SK-N-SH (cell line): ENCODE results near the gene MFAP3. TPM values are rescaled to one million over a fixed set of nuclear protein-coding genes. Genes with fewer than 3 reads are reported as not detected.

Experiments
- CTCF ChIA-PET: fragments of 300-600, 350-600 bp; formaldehyde crosslinking; extraction: SDS; loops from one replicate; lab custom pipeline; 2021; lab: Yijun Ruan, JAX
- POLR2A ChIA-PET: fragments of 350-600 bp; sonication (Branson Sonifier 250); formaldehyde crosslinking; extraction: SDS; loops from one replicate; lab custom pipeline; 2020; ENCODE audit warnings: antibody characterized with exemption, inconsistent platforms; lab: Yijun Ruan, JAX
- DNase-seq: peaks from one replicate; pipeline ENCODE4 v3.0.0; 2012
- H2AFZ ChIP-seq: fragments of 200-600 bp; sonication (generic); 2 replicates; pipeline ENCODE4 v1.8.1; 2016; ENCODE audit warnings: antibody characterized with exemption, mild to moderate bottlenecking, low read depth
- H3F3A ChIP-seq: fragments of 200-600 bp; sonication (generic); replicated peaks from 2 replicates; pipeline ENCODE3; 2016; ENCODE audit warnings: antibody characterized with exemption, mild to moderate bottlenecking; ENCODE audit not compliant: insufficient read depth
- H3K27ac ChIP-seq, 2 experiments: fragments of 200-500 bp in 1 of 2; fragments of 200-600 bp in 1 of 2; sonication (Bioruptor generic) in 1 of 2; sonication (generic), shearing (Covaris generic) in 1 of 2; 2 replicates each; pipeline versions ENCODE4 v1.5.1 to v1.6.1; 2014 to 2016; ENCODE audit warnings: low read depth in 2 of 2, inconsistent platforms in 1 of 2, low read length in 1 of 2, mild to moderate bottlenecking in 1 of 2, mixed read lengths in 1 of 2
- H3K27me3 ChIP-seq: fragments of 200-600 bp; sonication (generic), shearing (Covaris generic); 2 replicates; pipeline ENCODE4 v1.6.1; 2016; ENCODE audit warnings: mixed run types; ENCODE audit not compliant: insufficient read depth
- H3K36me3 ChIP-seq, 2 experiments: fragments of 200-500 bp in 1 of 2; fragments of 200-600 bp in 1 of 2; sonication (Bioruptor generic) in 1 of 2; sonication (generic) in 1 of 2; replicated peaks in 1 of 2; 2 replicates each; pipeline versions ENCODE3 to v1.5.1; 2014 to 2016; ENCODE audit warnings: low read length in 1 of 2, mild to moderate bottlenecking in 1 of 2; ENCODE audit not compliant: insufficient read depth in 2 of 2, control insufficient read depth in 1 of 2
- H3K4me1 ChIP-seq, 2 experiments: fragments of 200-500 bp in 1 of 2; fragments of 200-600 bp in 1 of 2; sonication (Bioruptor generic) in 1 of 2; sonication (generic), shearing (Covaris generic) in 1 of 2; 2 replicates each; pipeline versions ENCODE4 v1.5.1 to v1.6.1; 2014 to 2016; ENCODE audit warnings: low read depth in 1 of 2, low read length in 1 of 2, mixed run types in 1 of 2; ENCODE audit not compliant: insufficient read depth in 2 of 2, control insufficient read depth in 1 of 2
- H3K4me2 ChIP-seq: fragments of 200-600 bp; sonication (generic), shearing (Covaris generic); 2 replicates; pipeline ENCODE4 v1.6.1; 2017; ENCODE audit warnings: mixed run types
- H3K4me3 ChIP-seq, 2 experiments: fragments of 200-500 bp in 1 of 2; fragments of 200-600 bp in 1 of 2; sonication (Bioruptor generic) in 1 of 2; sonication (generic), shearing (Covaris generic) in 1 of 2; 2 replicates each; pipeline versions ENCODE4 v1.5.1 to v1.8.1; 2014 to 2016; ENCODE audit warnings: low read depth in 2 of 2, inconsistent platforms in 1 of 2, low read length in 1 of 2, mild to moderate bottlenecking in 1 of 2, mixed read lengths in 1 of 2, moderate library complexity in 1 of 2
- H3K79me2 ChIP-seq: fragments of 200-600 bp; sonication (generic); 2 replicates; pipeline ENCODE4 v1.8.1; 2017; ENCODE audit warnings: mild to moderate bottlenecking; ENCODE audit not compliant: insufficient read depth
- H3K9ac ChIP-seq: fragments of 200-600 bp; sonication (generic); 2 replicates; pipeline ENCODE4 v1.6.1; 2017; ENCODE audit warnings: mixed run types
- H3K9me2 ChIP-seq: fragments of 200-600 bp; sonication (generic); 2 replicates; pipeline ENCODE4 v1.6.1; 2017; ENCODE audit warnings: mixed run types
- H3K9me3 ChIP-seq: fragments of 200-600 bp; sonication (generic); 2 replicates; pipeline ENCODE4 v1.6.1; 2017; ENCODE audit warnings: mixed run types, mild to moderate bottlenecking, moderate library complexity
- H4K20me1 ChIP-seq: fragments of 200-600 bp; sonication (generic); 2 replicates; pipeline ENCODE4 v1.6.1; 2017; ENCODE audit warnings: mild to moderate bottlenecking, mixed run types; ENCODE audit not compliant: insufficient read depth
- CHD2 ChIP-seq: fragments of 150-350 bp; IDR thresholded peaks from 2 replicates; pipeline ENCODE4 v1.6.1; 2018; ENCODE audit warnings: low read length; ENCODE audit not compliant: partially characterized antibody
- EP300 ChIP-seq, 2 experiments: IDR thresholded peaks; 2 replicates each; pipeline versions ENCODE4 v1.4.0 to v1.6.1; 2012; ENCODE audit warnings: borderline replicate concordance in 1 of 2, low read depth in 1 of 2, low read length in 1 of 2
- FOSL2 ChIP-seq: IDR thresholded peaks from 2 replicates; pipeline ENCODE4 v1.4.0; 2012; ENCODE audit warnings: low read depth, mild to moderate bottlenecking, moderate library complexity, borderline replicate concordance
- GABPA ChIP-seq: IDR thresholded peaks from 2 replicates; pipeline ENCODE4 v1.4.0; 2012; ENCODE audit warnings: low read depth, mild to moderate bottlenecking
- MEF2A ChIP-seq: IDR thresholded peaks from 2 replicates; pipeline ENCODE4 v1.4.0; 2012; ENCODE audit warnings: low read depth, borderline replicate concordance
- MXI1 ChIP-seq: IDR thresholded peaks from 2 replicates; pipeline ENCODE4 v1.6.1; 2012; ENCODE audit warnings: mild to moderate bottlenecking, low read depth, low read length, improper control_type of control experiment
- NFIC ChIP-seq: IDR thresholded peaks from 2 replicates; pipeline ENCODE4 v1.4.0; 2012; ENCODE audit warnings: borderline replicate concordance
- NRF1 ChIP-seq: IDR thresholded peaks from 2 replicates; pipeline ENCODE4 v1.6.1; 2012; ENCODE audit warnings: low read depth, mild to moderate bottlenecking, low read length
- POLR2AphosphoS5 ChIP-seq: IDR thresholded peaks from 2 replicates; pipeline ENCODE4 v1.6.1; 2012; ENCODE audit warnings: low read depth, low read length
- RCOR1 ChIP-seq: fragments of 150-350 bp; IDR thresholded peaks from 2 replicates; pipeline ENCODE4 v1.6.1; 2017; ENCODE audit warnings: antibody characterized with exemption, low read length
- RXRA ChIP-seq: IDR thresholded peaks from 2 replicates; pipeline ENCODE4 v1.4.0; 2012; ENCODE audit warnings: low read depth, mild to moderate bottlenecking, borderline replicate concordance
- SIN3A ChIP-seq: IDR thresholded peaks from 2 replicates; pipeline ENCODE4 v1.6.1; 2012; ENCODE audit warnings: low read depth, mild to moderate bottlenecking, low read length, moderate library complexity, borderline replicate concordance
- TAF1 ChIP-seq: IDR thresholded peaks from 2 replicates; pipeline ENCODE4 v1.6.1; 2012; ENCODE audit warnings: low read depth, mild to moderate bottlenecking, low read length, moderate library complexity, borderline replicate concordance
- TCF12 ChIP-seq: IDR thresholded peaks from 2 replicates; pipeline ENCODE4 v1.4.0; 2012
- WGBS: methylation state at CpG from one replicate; pipeline ENCODE4 v1.1.6; 2017; ENCODE audit warnings: low lambda C conversion rate; 5-methylcytosine and 5-hydroxymethylcytosine counted together
- polyA plus RNA-seq, 3 experiments: library from polyadenylated mRNA; depleted of rRNA; stranded (reverse); fragments of >200 nt; gene quantifications; 2 replicates each; pipeline ENCODE4 v1.2.3, GENCODE V29; 2012
- TF ChIP-seq, protein P1 (sequence below): IDR thresholded peaks from 2 replicates; pipeline ENCODE4; 2012
- TF ChIP-seq, protein P2 (sequence below): IDR thresholded peaks from 2 replicates; pipeline ENCODE4 v1.6.1; 2012; ENCODE audit warnings: mild to moderate bottlenecking, low read depth, low read length, moderate library complexity
- TF ChIP-seq, protein P3 (sequence below): fragments of 200-600 bp; sonication (generic); IDR thresholded peaks from 2 replicates; pipeline ENCODE4 v1.6.1; 2017; ENCODE audit warnings: antibody characterized with exemption, mild to moderate bottlenecking, moderate library complexity
- TF ChIP-seq, protein P4 (sequence below): fragments of 150-350 bp; IDR thresholded peaks from 2 replicates; pipeline ENCODE4 v1.6.1; 2017; ENCODE audit warnings: antibody characterized with exemption, low read length, low read depth, borderline replicate concordance
- TF ChIP-seq, protein P5 (sequence below): fragments of 150-350 bp; IDR thresholded peaks from 2 replicates; pipeline ENCODE4 v1.6.1; 2016; ENCODE audit warnings: mild to moderate bottlenecking, low read depth, low read length
- TF ChIP-seq, protein P6 (sequence below): IDR thresholded peaks from 2 replicates; pipeline ENCODE4 v1.4.0; 2012; ENCODE audit warnings: low read depth, borderline replicate concordance

Gene MFAP3
- polyA plus RNA-seq (2012; rRNA removed) = 16.0 and 23.3 TPM in 2 replicates
- 22.7 and 25.0 TPM in 2 replicates for polyA plus RNA-seq (2012; cell fraction: cytosol; rRNA removed)
- 5.3 and 14.4 TPM in 2 replicates for polyA plus RNA-seq (2012; cell fraction: nucleus; rRNA removed)

DNA sequence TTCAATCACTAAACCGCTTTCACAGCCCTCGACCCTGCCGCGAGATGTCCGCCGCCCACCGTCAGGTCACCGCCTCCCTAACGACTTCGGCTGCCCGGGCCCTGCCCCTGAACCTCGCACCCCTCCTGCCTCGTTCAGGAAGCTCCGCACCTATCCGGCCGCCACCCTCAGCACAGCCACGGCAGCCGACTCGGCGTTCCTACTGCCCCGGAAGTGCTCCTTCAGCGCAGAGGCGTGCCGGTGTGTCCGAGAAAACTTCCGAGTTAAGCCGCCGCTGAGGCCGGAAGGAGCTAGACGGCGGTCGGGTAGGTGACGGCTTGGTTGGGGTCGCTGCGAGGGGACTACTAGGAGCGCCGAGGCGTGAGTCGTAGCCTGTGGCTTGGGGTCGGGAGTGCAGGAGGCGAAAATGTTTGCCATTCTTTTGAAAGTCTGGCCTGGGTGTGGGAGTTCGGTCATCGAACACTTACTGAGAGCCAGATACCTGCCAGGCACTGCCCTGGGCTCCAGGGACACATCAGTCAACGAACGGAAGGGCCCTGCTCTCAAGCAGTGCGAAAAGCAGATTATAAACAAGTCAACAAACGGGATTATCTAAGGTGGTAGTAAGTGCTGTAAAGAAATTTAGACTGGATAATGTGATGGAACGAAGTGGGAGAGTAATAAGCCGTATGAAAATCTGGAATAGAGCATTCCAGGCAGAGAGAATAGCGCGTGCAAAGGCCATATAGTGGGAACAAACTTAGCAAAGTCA lies at the start of gene MFAP3, which contains the start of gene FAM114A2:
TSS of gene MFAP3 (plus strand) at position 261 of the 751 bp plus-strand sequence. CDS start 10,756 bp downstream, outside the sequence.
TSS of gene FAM114A2 (minus strand) at position 204 of the 751 bp plus-strand sequence. CDS start 3,957 bp downstream, outside the sequence.
- peak within 1 kb of the TSS; percentile 97 for H2AFZ ChIP-seq
- DNase-seq = peak; percentile 89
- no peak for TF ChIP-seq NFIC
- TF ChIP-seq SIN3A = peak; percentile 90; the same call in 1 of the 2 replicates
- TF ChIP-seq RCOR1 = 0 out of 2 replicates have a peak, but pooled peaks have one; percentile 20
- TF ChIP-seq, protein P1, sequence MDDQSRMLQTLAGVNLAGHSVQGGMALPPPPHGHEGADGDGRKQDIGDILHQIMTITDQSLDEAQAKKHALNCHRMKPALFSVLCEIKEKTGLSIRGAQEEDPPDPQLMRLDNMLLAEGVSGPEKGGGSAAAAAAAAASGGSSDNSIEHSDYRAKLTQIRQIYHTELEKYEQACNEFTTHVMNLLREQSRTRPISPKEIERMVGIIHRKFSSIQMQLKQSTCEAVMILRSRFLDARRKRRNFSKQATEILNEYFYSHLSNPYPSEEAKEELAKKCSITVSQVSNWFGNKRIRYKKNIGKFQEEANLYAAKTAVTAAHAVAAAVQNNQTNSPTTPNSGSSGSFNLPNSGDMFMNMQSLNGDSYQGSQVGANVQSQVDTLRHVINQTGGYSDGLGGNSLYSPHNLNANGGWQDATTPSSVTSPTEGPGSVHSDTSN = no peak
- TF ChIP-seq, protein P2, sequence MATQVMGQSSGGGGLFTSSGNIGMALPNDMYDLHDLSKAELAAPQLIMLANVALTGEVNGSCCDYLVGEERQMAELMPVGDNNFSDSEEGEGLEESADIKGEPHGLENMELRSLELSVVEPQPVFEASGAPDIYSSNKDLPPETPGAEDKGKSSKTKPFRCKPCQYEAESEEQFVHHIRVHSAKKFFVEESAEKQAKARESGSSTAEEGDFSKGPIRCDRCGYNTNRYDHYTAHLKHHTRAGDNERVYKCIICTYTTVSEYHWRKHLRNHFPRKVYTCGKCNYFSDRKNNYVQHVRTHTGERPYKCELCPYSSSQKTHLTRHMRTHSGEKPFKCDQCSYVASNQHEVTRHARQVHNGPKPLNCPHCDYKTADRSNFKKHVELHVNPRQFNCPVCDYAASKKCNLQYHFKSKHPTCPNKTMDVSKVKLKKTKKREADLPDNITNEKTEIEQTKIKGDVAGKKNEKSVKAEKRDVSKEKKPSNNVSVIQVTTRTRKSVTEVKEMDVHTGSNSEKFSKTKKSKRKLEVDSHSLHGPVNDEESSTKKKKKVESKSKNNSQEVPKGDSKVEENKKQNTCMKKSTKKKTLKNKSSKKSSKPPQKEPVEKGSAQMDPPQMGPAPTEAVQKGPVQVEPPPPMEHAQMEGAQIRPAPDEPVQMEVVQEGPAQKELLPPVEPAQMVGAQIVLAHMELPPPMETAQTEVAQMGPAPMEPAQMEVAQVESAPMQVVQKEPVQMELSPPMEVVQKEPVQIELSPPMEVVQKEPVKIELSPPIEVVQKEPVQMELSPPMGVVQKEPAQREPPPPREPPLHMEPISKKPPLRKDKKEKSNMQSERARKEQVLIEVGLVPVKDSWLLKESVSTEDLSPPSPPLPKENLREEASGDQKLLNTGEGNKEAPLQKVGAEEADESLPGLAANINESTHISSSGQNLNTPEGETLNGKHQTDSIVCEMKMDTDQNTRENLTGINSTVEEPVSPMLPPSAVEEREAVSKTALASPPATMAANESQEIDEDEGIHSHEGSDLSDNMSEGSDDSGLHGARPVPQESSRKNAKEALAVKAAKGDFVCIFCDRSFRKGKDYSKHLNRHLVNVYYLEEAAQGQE = peak; percentile 59; the same call in 1 of the 2 replicates
- no peak for TF ChIP-seq MEF2A
- peak; percentile 14; the same call in 1 of the 2 replicates for TF ChIP-seq TCF12
- no peak for TF ChIP-seq NRF1
- TF ChIP-seq, protein P3, sequence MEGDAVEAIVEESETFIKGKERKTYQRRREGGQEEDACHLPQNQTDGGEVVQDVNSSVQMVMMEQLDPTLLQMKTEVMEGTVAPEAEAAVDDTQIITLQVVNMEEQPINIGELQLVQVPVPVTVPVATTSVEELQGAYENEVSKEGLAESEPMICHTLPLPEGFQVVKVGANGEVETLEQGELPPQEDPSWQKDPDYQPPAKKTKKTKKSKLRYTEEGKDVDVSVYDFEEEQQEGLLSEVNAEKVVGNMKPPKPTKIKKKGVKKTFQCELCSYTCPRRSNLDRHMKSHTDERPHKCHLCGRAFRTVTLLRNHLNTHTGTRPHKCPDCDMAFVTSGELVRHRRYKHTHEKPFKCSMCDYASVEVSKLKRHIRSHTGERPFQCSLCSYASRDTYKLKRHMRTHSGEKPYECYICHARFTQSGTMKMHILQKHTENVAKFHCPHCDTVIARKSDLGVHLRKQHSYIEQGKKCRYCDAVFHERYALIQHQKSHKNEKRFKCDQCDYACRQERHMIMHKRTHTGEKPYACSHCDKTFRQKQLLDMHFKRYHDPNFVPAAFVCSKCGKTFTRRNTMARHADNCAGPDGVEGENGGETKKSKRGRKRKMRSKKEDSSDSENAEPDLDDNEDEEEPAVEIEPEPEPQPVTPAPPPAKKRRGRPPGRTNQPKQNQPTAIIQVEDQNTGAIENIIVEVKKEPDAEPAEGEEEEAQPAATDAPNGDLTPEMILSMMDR = no peak
- peak; percentile 99 for TF ChIP-seq GABPA
- TF ChIP-seq RXRA = no peak
- TF ChIP-seq, protein P4, sequence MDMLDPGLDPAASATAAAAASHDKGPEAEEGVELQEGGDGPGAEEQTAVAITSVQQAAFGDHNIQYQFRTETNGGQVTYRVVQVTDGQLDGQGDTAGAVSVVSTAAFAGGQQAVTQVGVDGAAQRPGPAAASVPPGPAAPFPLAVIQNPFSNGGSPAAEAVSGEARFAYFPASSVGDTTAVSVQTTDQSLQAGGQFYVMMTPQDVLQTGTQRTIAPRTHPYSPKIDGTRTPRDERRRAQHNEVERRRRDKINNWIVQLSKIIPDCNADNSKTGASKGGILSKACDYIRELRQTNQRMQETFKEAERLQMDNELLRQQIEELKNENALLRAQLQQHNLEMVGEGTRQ = no peak
- TF ChIP-seq EP300 (IDR thresholded peaks at IDR 0.05; ENCODE audit: borderline replicate concordance in 1 of 2, low read depth in 1 of 2, low read length in 1 of 2) = no peak; a peak in 1 of 4 replicates
- TF ChIP-seq TAF1 = peak; percentile 76
- peak; percentile 90 for TF ChIP-seq MXI1
- TF ChIP-seq, protein P5, sequence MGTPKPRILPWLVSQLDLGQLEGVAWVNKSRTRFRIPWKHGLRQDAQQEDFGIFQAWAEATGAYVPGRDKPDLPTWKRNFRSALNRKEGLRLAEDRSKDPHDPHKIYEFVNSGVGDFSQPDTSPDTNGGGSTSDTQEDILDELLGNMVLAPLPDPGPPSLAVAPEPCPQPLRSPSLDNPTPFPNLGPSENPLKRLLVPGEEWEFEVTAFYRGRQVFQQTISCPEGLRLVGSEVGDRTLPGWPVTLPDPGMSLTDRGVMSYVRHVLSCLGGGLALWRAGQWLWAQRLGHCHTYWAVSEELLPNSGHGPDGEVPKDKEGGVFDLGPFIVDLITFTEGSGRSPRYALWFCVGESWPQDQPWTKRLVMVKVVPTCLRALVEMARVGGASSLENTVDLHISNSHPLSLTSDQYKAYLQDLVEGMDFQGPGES = no peak
- peak; percentile 86 for TF ChIP-seq CHD2
- TF ChIP-seq POLR2AphosphoS5 = peak; percentile 97
- no peak for TF ChIP-seq FOSL2
- TF ChIP-seq, protein P6, sequence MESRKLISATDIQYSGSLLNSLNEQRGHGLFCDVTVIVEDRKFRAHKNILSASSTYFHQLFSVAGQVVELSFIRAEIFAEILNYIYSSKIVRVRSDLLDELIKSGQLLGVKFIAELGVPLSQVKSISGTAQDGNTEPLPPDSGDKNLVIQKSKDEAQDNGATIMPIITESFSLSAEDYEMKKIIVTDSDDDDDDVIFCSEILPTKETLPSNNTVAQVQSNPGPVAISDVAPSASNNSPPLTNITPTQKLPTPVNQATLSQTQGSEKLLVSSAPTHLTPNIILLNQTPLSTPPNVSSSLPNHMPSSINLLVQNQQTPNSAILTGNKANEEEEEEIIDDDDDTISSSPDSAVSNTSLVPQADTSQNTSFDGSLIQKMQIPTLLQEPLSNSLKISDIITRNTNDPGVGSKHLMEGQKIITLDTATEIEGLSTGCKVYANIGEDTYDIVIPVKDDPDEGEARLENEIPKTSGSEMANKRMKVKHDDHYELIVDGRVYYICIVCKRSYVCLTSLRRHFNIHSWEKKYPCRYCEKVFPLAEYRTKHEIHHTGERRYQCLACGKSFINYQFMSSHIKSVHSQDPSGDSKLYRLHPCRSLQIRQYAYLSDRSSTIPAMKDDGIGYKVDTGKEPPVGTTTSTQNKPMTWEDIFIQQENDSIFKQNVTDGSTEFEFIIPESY = no peak

More for the DNA sequence above, at the start of gene MFAP3, which contains the start of gene FAM114A2:
- POLR2A ChIA-PET = interaction anchor here (0.7 to 1.1 kb wide), 4 partner anchors 11 to 153 kb away, joined by 3 to 5 read pairs (median 4); partner anchors contain the start of gene GALNT10
- peak within 1 kb of the TSS; percentile 73 to 91; a peak in 3 of 4 replicates for H3K27ac ChIP-seq
- H3K4me3 ChIP-seq = peak within 1 kb of the TSS; percentile 97 to 99
- no peaks in the 10 kb centered on the region for H3F3A ChIP-seq
- peak within 1 kb of the TSS; percentile 66 for H3K9ac ChIP-seq
- no peaks in the 10 kb centered on the region for H3K9me3 ChIP-seq
- peak within 1 kb of the TSS; percentile 80 for H3K4me2 ChIP-seq
- H3K4me1 ChIP-seq = peaks cover 0 to 8% of the 10 kb centered on the region in 2 experiments; a peak in 2 of 4 replicates
- no peaks in the 10 kb centered on the region for H3K27me3 ChIP-seq
- H3K9me2 ChIP-seq = no peaks in the 10 kb centered on the region
- WGBS = under 1% methylated on average over 46 of the region's 51 CpGs
- CTCF ChIA-PET = interaction anchor here (1.1 to 2.0 kb wide), 3 partner anchors 34 to 65 kb away, joined by 3 to 10 read pairs (median 3); no protein-coding TSS in a partner anchor
- no peaks in the 10 kb centered on the region for H4K20me1 ChIP-seq
- H3K36me3 ChIP-seq = peaks cover 5 to 23% of the 10 kb centered on the region in 2 experiments
- H3K79me2 ChIP-seq = peaks cover 68% of the 10 kb centered on the region
